ENCODE measurements around the gene NPY.
"Not testable (repeated sequence)": the region's sequence is repeated elsewhere in the genome, so short reads cannot be mapped to it uniquely, and the experiment has no call there.

Gene NPY

GRCh38 chr7:24283897-24284698 is at the start of gene NPY:
Gene NPY, plus strand, starts transcription at chr7:24284190. Its CDS starts 1,051 bp downstream, at chr7:24285241.
- no peak for FAIRE-seq

DNA sequence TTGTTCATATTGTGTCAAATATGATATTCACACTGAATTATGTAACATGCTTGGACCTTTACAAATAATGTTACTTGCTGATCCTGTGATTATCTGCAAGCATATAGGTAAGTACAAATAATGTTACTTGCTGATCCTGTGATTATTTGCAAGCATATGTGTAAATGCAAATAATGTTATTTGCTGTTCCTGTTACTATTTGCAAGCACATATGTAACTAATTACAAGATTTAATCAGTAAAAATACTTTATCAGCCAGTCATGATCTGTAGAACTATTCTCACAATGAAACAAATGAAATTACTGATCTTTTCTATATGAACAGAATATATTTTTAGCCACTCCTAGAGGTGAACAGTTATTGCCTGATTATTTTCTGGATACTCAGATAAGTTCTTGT is 44.7 kb upstream of the NPY start:
- FAIRE-seq: no peak

DNA sequence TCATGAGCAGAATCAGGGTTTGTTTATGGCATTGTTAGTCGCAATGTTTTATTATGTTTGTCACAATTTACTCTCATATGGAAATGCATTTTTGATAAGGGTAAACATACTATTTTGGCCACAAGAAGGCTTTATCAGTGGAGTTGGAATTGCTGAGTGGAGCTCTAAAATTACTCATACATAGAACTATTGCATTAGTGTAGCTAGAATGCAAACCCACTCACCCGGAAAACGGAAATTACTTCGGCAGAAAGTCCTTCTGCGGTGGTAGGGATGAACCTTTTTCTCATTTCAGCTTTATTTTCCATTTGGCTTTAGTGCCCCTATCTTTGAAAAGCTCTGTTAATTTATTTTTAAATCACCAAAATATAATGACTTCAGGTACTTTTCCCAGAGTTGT is 42.8 kb upstream of the NPY start:
- no peak for FAIRE-seq

GRCh38 chr7:24244554-24244953 is 39.4 kb upstream of the NPY start:
- no peak for FAIRE-seq

GRCh38 chr7:24245362-24245761 is 38.6 kb upstream of the NPY start:
- FAIRE-seq: no peak

DNA sequence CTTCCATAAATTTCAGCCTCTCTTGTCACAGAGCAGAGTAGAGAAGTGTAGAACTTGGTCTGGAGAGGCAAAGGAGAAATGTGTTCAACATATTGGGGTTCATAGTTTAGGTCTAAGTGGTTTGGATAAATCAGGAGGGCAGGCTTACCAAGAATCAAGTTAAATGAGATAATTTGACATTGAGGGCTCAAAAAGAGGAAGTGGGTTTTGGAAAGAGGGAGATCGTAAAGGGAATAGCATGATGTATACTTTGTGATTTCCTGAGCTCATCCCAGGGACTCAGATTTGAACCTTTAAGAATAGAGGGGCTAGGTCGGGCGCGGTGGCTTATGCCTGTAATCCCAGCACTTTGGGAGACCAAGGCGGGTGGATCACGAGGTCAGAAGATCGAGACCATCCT is 34.7 kb upstream of the NPY start:
- FAIRE-seq: no peak

GRCh38 chr7:24251568-24251967 is 32.4 kb upstream of the NPY start:
- no peak for FAIRE-seq

- FAIRE-seq: no peak
Measured at GRCh38 chr7:24255139-24255538, 28.9 kb upstream of the NPY start.

- not testable (repeated sequence) for FAIRE-seq
Measured at GRCh38 chr7:24258324-24258723, 25.7 kb upstream of the NPY start.

DNA sequence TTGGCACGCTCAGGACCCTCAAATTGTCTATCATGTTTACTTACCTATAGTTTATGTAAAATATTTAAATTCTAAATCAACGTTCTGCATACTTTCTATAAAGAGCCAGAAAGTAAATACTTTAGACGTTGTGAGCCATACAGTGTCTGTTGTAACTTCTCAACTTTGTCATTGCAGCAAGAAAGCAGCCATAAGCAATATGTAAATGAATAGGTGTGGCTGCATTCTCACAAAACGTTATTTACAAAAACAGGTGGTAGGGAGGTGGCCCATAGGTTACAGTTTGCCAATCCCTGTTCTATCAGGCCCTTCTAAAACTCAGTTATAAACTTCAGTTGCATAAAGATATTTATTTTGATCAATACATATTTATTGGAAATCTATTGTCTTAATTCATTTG is 12.1 kb upstream of the NPY start:
- FAIRE-seq: no peak

GRCh38 chr7:24279512-24279911 is 4.5 kb upstream of the NPY start:
- FAIRE-seq: no peak

GRCh38 chr7:24283554-24283896 is 465 bp upstream of the NPY start:
- FAIRE-seq: no peak

- no peak for FAIRE-seq
Measured at GRCh38 chr7:24284699-24285506, 913 bp downstream of the NPY start.

GRCh38 chr7:24290004-24290641 is 6.1 kb downstream of the NPY start:
- FAIRE-seq: peak; percentile 71

GRCh38 chr7:24291271-24291670 is 7.3 kb downstream of the NPY start:
- no peak for FAIRE-seq

- no peak for FAIRE-seq
Measured at GRCh38 chr7:24297362-24297761, 13.4 kb downstream of the NPY start.

DNA sequence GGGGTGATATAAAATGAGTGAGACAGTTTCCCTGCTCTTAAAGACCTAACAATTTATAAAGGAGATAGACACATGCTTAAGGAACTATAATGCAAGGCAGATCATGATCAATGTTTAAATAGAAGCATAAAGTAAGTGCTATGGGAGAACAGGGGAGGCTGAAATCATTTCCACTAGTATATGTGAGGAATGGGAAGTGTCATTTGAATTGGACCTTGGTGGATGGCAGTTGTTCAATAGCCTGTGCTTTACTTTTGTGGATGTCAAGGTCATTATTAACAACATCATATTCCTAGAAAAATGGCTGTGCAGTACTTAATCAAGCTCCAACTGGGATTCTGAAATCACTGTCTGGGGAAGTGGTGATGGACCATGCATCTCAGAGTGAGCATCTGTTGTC is 14.7 kb downstream of the NPY start:
- FAIRE-seq: no peak

DNA sequence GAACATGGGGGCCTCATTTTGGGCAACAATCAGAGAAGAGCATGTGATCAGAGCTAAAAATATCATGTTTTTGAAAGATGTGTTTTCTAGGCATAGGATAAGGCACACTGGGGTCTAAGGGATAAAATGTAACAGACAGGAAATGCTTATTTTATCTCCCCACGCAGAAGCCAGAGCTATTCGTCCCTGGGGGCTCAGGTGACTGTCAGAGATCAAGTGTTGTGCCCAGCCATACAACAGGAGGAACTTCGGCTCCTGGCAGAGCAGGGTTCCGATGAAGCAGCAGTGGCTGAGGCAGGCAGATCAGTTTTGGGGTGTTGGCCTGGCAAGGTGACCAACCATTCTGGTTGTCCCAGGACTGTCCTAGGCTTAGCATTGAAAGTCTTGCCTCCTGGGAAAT is 15.2 kb downstream of the NPY start:
- FAIRE-seq: no peak

GRCh38 chr7:24301703-24302102 is 17.7 kb downstream of the NPY start:
- FAIRE-seq: no peak

GRCh38 chr7:24304494-24305095 is 20.6 kb downstream of the NPY start:
- no peak for FAIRE-seq

DNA sequence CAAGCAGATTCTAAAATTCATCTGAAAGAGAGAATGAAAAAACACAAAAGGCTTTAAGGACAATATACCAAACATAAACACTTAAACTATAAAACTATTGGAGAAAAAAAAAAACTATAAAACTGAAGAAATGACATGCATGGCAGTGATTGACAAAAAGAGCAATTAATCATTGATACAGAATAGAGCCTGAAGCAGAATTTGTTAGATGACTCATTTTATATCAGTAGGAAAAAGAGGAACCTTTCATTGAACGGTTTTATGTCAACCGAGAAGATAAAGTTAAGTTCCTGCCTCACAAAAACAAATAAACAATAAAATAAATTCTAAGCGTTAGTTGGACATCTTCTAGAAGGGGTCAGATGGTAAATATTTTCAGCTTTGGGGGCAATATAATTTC is 23.3 kb downstream of the NPY start:
- no peak for FAIRE-seq

DNA sequence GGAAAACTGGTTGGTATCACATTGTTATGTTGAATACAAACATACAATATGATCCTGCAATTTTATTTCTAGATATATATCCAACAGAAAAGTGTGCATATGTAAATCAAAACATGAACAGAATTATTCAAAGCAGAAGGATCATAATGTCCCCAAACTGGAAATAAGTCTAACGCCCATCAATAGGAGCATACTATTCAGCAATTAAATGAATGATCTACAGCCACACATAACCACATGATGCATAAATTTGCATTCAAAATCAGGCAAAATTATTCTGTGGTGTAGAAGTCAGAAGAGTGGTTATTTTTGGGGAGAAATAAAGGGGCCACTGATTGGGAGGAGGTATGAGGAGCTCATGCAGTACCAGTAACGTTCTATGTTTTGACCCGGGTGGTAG is 28.6 kb downstream of the NPY start:
- no peak for FAIRE-seq

GRCh38 chr7:24313777-24314176 is 29.8 kb downstream of the NPY start:
- no peak for FAIRE-seq

DNA sequence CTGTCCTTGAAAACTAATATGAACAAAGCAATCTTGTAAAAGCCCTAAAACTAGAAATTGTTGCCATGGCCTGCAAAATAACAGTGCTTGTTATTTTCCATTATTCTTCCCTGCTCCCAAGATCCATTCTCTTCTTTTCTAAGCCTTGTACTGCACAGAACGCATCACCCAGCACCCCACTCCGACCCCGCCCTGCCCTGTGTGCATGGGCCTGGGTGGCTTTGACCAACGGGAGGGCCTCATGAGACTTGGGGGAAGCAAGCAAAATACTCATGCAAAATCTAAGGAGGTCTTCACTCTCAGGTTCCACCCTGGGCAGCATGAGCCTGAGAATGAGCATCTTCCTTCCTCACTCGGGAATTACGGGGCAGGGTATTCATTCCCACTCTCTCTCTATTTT is 32.4 kb downstream of the NPY start:
- no peak for FAIRE-seq

All from islet of Langerhans (tissue), 1 donor.